Measurements from ENCODE around the gene SREBF1. TPM values are rescaled to one million over a fixed set of nuclear protein-coding genes. Genes with fewer than 3 reads are reported as not detected.

The SREBF1 gene
- total RNA-seq, 2 donors from 2014 or later: 192 to 209 TPM

- H3K36me3 Mint-ChIP-seq (ENCODE audit: insufficient read depth in 2 of 2): no peaks in the 10 kb centered on the region
- DNase-seq (no peak), ATAC-seq (replicated peaks in 1 of 2) (no peak)
- peaks cover 47% of the 10 kb centered on the region for H3K4me1 Mint-ChIP-seq (ENCODE audit: low read depth)
- no peak overlapping the region for H3K27ac Mint-ChIP-seq
- no peaks in the 10 kb centered on the region for H3K27me3 Mint-ChIP-seq (ENCODE audit: low read depth)
- no peak overlapping the region for H3K4me3 Mint-ChIP-seq
- H3K9me3 Mint-ChIP-seq: no peaks in the 10 kb centered on the region
Observed at GRCh38 chr17:17842111-17842876, 5.5 kb upstream of the SREBF1 start.

- no peaks in the 10 kb centered on the region for H3K9me3 Mint-ChIP-seq
- no peaks in the 10 kb centered on the region for H3K36me3 Mint-ChIP-seq (ENCODE audit: insufficient read depth in 2 of 2)
- H3K4me3 Mint-ChIP-seq: peak overlapping the region in 1 of 2 donors; percentile 86
- ATAC-seq (replicated peaks in 1 of 2): no peak
- H3K27ac Mint-ChIP-seq: no peak overlapping the region
- H3K4me1 Mint-ChIP-seq (ENCODE audit: low read depth): peaks cover 45% of the 10 kb centered on the region
- DNase-seq: no peak
- no peaks in the 10 kb centered on the region for H3K27me3 Mint-ChIP-seq (ENCODE audit: low read depth)
Observed at GRCh38 chr17:17841601-17842025, 4.8 kb upstream of the SREBF1 start.

DNA sequence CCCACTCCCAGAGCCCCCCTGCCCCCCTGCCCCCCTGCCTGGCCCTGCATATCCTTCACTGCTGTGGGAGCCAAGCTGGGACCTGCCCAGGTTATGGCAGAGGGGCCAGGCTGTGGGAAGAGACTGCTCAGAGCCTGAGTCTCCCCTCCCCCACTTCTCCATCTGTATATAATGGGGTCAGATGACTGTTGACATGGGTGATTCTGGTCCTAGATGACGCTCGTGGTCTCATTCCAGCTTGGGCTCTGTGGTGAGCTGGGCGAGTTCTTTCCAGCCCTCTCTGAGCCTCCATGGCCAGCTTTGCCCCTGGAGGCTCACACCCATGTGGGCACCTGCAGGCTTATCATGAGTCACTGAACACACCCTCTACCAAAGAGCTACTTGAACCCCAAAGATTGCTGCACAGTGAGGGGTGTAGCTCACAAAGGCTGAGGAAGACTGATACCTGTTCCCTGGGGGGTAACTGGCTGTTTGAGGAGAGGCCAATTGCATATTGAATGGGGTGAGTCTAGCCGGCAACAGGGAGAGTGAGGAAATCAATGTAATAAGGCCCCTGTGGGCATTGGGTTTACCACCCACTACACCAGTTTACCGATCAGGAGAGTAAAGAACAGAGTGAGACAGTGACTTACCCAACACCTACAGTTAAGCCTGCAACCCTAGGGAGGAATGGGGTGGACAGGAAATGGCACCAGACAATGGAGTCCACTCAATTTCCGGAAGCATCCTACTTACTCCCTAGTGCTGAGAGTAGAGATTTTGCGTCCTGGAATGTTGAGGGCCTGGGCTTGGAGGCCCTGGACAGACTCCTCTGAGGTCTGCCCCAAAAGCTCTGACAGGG lies 4.2 kb upstream of the SREBF1 start:
- no peak for DNase-seq
- no peaks in the 10 kb centered on the region for H3K27me3 Mint-ChIP-seq (ENCODE audit: low read depth)
- ATAC-seq (replicated peaks in 1 of 2): no peak
- H3K36me3 Mint-ChIP-seq (ENCODE audit: insufficient read depth in 2 of 2): peaks cover 0 to 2% of the 10 kb centered on the region in 2 donors
- H3K4me1 Mint-ChIP-seq (ENCODE audit: low read depth): peaks cover 41% of the 10 kb centered on the region
- H3K27ac Mint-ChIP-seq: peak overlapping the region; percentile 34
- no peaks in the 10 kb centered on the region for H3K9me3 Mint-ChIP-seq
- peak overlapping the region; percentile 85 to 86 for H3K4me3 Mint-ChIP-seq

DNA sequence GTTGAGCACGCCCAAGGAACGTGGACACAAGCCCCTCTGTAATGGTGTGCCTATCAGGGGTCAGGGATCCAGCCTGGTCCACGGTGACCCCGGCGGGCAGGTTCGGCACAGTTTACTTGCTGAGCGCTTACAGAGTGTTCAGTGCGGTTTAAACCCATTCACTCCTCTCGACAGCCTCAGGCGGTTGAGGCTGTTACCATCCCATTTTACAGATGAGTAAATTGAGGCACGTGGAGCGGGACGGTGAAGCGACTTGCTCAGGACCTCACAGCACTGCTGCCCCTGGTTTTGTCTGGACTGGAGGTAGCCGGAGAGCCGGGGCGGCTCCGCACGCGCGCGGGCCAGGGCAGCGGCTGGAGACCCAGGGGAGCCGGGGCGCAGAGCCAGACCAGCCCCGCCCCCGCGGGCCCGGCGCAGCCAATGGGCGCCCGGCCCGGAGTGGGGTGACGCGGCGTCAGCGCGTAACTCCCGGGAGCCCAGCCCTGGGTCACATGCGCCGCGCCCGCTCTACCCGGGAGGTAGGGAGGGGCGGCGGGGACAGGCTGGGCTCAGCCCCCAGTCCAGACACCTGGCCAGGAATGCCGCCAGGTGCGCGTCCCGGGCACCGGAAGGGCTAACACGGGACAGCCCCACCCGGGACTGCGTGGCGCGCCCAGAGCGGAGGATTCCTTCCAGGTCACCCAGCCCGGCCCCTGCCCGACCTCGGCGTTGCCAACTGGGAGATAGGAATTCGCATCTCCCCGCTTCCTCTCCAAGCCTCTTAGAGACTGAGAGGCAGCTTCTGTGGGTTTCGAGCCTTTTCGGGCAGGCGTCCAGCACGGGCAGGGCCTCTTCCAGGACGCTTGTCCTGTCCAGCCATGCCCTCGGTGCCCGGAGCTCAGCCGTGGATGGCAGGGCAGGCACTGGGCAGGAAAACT lies 3.3 kb upstream of the SREBF1 start:
- Mint-ChIP-seq H3K27me3 (ENCODE audit: low read depth) (no peaks in the 10 kb centered on the region), H3K4me3 (peak overlapping the region; percentile 85 to 95), H3K36me3 (ENCODE audit: insufficient read depth in 2 of 2) (peaks cover 0 to 2% of the 10 kb centered on the region in 2 donors)

GRCh38 chr17:17837966-17838962 lies 1.5 kb upstream of the SREBF1 start:
- ATAC-seq (replicated peaks in 1 of 2) (no peak), DNase-seq (no peak)
- Mint-ChIP-seq H3K9me3 (no peaks in the 10 kb centered on the region), H3K27me3 (ENCODE audit: low read depth) (no peaks in the 10 kb centered on the region), H3K27ac (peak overlapping the region; percentile 97), H3K4me1 (ENCODE audit: low read depth) (peaks cover 68% of the 10 kb centered on the region), H3K36me3 (ENCODE audit: insufficient read depth in 2 of 2) (peaks cover 5 to 10% of the 10 kb centered on the region in 2 donors), H3K4me3 (peak overlapping the region; percentile 95 to 97)

More for the DNA sequence above, 3.3 kb upstream of the SREBF1 start:
- H3K27ac Mint-ChIP-seq: peak overlapping the region; percentile 46
- H3K9me3 Mint-ChIP-seq: no peaks in the 10 kb centered on the region
- ATAC-seq (replicated peaks in 1 of 2) (peak; percentile 68 to 71), DNase-seq (peak; percentile 82 to 90)
- peaks cover 51% of the 10 kb centered on the region for H3K4me1 Mint-ChIP-seq (ENCODE audit: low read depth)

- Mint-ChIP-seq H3K9me3 (no peaks in the 10 kb centered on the region), H3K27ac (peak overlapping the region; percentile 97), H3K4me3 (peak overlapping the region; percentile 95 to 97), H3K36me3 (ENCODE audit: insufficient read depth in 2 of 2) (peaks cover 5 to 14% of the 10 kb centered on the region in 2 donors), H3K27me3 (ENCODE audit: low read depth) (no peaks in the 10 kb centered on the region), H3K4me1 (ENCODE audit: low read depth) (peaks cover 72% of the 10 kb centered on the region)
- ATAC-seq (replicated peaks in 1 of 2) (no peak), DNase-seq (no peak)
Observed at GRCh38 chr17:17837380-17837821, 615 bp upstream of the SREBF1 start.

GRCh38 chr17:17836250-17836817 lies 452 bp downstream of the SREBF1 start:
- Mint-ChIP-seq H3K9me3 (no peaks in the 10 kb centered on the region), H3K4me3 (peak overlapping the region; percentile 95 to 97), H3K4me1 (ENCODE audit: low read depth) (peaks cover 81% of the 10 kb centered on the region), H3K27me3 (ENCODE audit: low read depth) (no peaks in the 10 kb centered on the region), H3K27ac (peak overlapping the region; percentile 90), H3K36me3 (ENCODE audit: insufficient read depth in 2 of 2) (peaks cover 7 to 18% of the 10 kb centered on the region in 2 donors)
- DNase-seq (peak; percentile 98 to 100), ATAC-seq (replicated peaks in 1 of 2) (peak; percentile 80 to 82)

GRCh38 chr17:17835415-17836249 lies 1.2 kb downstream of the SREBF1 start:
- Mint-ChIP-seq H3K4me1 (ENCODE audit: low read depth) (peaks cover 81% of the 10 kb centered on the region), H3K36me3 (ENCODE audit: insufficient read depth in 2 of 2) (peaks cover 7 to 18% of the 10 kb centered on the region in 2 donors), H3K27ac (peak overlapping the region; percentile 90), H3K4me3 (peak overlapping the region; percentile 95 to 97), H3K27me3 (ENCODE audit: low read depth) (no peaks in the 10 kb centered on the region), H3K9me3 (no peaks in the 10 kb centered on the region)
- no peak for DNase-seq
- ATAC-seq (replicated peaks in 1 of 2): no peak

GRCh38 chr17:17834974-17835373 lies 1.8 kb downstream of the SREBF1 start:
- Mint-ChIP-seq H3K27ac (peak overlapping the region; percentile 81), H3K27me3 (ENCODE audit: low read depth) (no peaks in the 10 kb centered on the region)
- DNase-seq: no peak

GRCh38 chr17:17833658-17834357 lies 3.0 kb downstream of the SREBF1 start:
- peaks cover 74% of the 10 kb centered on the region for H3K4me1 Mint-ChIP-seq (ENCODE audit: low read depth)

More at GRCh38 chr17:17834974-17835373, 1.8 kb downstream of the SREBF1 start:
- Mint-ChIP-seq H3K4me1 (ENCODE audit: low read depth) (peaks cover 80% of the 10 kb centered on the region), H3K4me3 (peak overlapping the region; percentile 95 to 97), H3K9me3 (no peaks in the 10 kb centered on the region), H3K36me3 (ENCODE audit: insufficient read depth in 2 of 2) (peaks cover 7 to 19% of the 10 kb centered on the region in 2 donors)
- no peak for ATAC-seq (replicated peaks in 1 of 2)

More at GRCh38 chr17:17833658-17834357, 3.0 kb downstream of the SREBF1 start:
- DNase-seq (no peak), ATAC-seq (replicated peaks in 1 of 2) (no peak)
- Mint-ChIP-seq H3K36me3 (ENCODE audit: insufficient read depth in 2 of 2) (peaks cover 7 to 19% of the 10 kb centered on the region in 2 donors), H3K27ac (peak overlapping the region; percentile 81), H3K4me3 (peak overlapping the region; percentile 95 to 97), H3K9me3 (no peaks in the 10 kb centered on the region), H3K27me3 (ENCODE audit: low read depth) (no peaks in the 10 kb centered on the region)
